ENCODE results near the gene LIM2. TPM values are rescaled to one million over a fixed set of nuclear protein-coding genes. Genes with fewer than 3 reads are reported as not detected.
A peak's percentile ranks its signal among the peaks of the same experiment; 100 is the strongest.

Gene LIM2
- total and polyA plus RNA-seq, 2 experiments from 2014 or later: not detected

- Histone ChIP-seq H3K4me3 (no peak overlapping the region), H3K79me2 (replicated peaks; ENCODE audit: insufficient read depth) (no peaks in the 10 kb centered on the region), H2AFZ (no peak overlapping the region), H3F3A (replicated peaks; ENCODE audit: low read depth) (no peaks in the 10 kb centered on the region), H4K20me1 (replicated peaks; ENCODE audit: insufficient read depth) (no peaks in the 10 kb centered on the region; the same call in 1 of the 2 replicates), H3K4me1 (ENCODE audit: insufficient read depth) (peaks cover 14% of the 10 kb centered on the region), H3K9me2 (ENCODE audit: insufficient read depth) (no peaks in the 10 kb centered on the region), H3K4me2 (no peak overlapping the region), H3K27ac (ENCODE audit: low read depth) (no peak overlapping the region), H3K36me3 (ENCODE audit: insufficient read depth) (no peaks in the 10 kb centered on the region), H3K27me3 (ENCODE audit: insufficient read depth) (peaks cover 2% of the 10 kb centered on the region; the same call in 1 of the 2 replicates)
- ATAC-seq: peak; percentile 61
- H3K27ac Mint-ChIP-seq: no peak overlapping the region
- peaks cover 3% of the 10 kb centered on the region for H3K27me3 Mint-ChIP-seq (ENCODE audit: insufficient read depth, low read depth, poor library complexity)
- TF ChIP-seq, protein P1, sequence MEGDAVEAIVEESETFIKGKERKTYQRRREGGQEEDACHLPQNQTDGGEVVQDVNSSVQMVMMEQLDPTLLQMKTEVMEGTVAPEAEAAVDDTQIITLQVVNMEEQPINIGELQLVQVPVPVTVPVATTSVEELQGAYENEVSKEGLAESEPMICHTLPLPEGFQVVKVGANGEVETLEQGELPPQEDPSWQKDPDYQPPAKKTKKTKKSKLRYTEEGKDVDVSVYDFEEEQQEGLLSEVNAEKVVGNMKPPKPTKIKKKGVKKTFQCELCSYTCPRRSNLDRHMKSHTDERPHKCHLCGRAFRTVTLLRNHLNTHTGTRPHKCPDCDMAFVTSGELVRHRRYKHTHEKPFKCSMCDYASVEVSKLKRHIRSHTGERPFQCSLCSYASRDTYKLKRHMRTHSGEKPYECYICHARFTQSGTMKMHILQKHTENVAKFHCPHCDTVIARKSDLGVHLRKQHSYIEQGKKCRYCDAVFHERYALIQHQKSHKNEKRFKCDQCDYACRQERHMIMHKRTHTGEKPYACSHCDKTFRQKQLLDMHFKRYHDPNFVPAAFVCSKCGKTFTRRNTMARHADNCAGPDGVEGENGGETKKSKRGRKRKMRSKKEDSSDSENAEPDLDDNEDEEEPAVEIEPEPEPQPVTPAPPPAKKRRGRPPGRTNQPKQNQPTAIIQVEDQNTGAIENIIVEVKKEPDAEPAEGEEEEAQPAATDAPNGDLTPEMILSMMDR (conservative IDR thresholded peaks at IDR 0.05; ENCODE audit: low read depth in 2 of 2): peak; percentile 42 to 59
- TF ChIP-seq ZNF114 (CRISPR knock-in tag; IDR thresholded peaks at IDR 0.05) (no peak), POLR2AphosphoS5 (IDR thresholded peaks at IDR 0.05; ENCODE audit: low read depth) (no peak), EZH2phosphoT487 (IDR thresholded peaks at IDR 0.05; ENCODE audit: unreplicated experiment) (no peak), STAT1 (IDR thresholded peaks at IDR 0.05; ENCODE audit: unreplicated experiment) (no peak), ZNF462 (CRISPR knock-in tag; IDR thresholded peaks at IDR 0.05) (no peak)
- TF ChIP-seq, protein P2, sequence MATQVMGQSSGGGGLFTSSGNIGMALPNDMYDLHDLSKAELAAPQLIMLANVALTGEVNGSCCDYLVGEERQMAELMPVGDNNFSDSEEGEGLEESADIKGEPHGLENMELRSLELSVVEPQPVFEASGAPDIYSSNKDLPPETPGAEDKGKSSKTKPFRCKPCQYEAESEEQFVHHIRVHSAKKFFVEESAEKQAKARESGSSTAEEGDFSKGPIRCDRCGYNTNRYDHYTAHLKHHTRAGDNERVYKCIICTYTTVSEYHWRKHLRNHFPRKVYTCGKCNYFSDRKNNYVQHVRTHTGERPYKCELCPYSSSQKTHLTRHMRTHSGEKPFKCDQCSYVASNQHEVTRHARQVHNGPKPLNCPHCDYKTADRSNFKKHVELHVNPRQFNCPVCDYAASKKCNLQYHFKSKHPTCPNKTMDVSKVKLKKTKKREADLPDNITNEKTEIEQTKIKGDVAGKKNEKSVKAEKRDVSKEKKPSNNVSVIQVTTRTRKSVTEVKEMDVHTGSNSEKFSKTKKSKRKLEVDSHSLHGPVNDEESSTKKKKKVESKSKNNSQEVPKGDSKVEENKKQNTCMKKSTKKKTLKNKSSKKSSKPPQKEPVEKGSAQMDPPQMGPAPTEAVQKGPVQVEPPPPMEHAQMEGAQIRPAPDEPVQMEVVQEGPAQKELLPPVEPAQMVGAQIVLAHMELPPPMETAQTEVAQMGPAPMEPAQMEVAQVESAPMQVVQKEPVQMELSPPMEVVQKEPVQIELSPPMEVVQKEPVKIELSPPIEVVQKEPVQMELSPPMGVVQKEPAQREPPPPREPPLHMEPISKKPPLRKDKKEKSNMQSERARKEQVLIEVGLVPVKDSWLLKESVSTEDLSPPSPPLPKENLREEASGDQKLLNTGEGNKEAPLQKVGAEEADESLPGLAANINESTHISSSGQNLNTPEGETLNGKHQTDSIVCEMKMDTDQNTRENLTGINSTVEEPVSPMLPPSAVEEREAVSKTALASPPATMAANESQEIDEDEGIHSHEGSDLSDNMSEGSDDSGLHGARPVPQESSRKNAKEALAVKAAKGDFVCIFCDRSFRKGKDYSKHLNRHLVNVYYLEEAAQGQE (IDR thresholded peaks at IDR 0.05; ENCODE audit: unreplicated experiment): no peak
- H3K4me3 Mint-ChIP-seq: no peak overlapping the region
- peaks cover 6% of the 10 kb centered on the region for H3K36me3 Mint-ChIP-seq (ENCODE audit: low read depth)
- DNase-seq (ENCODE audit: low spot score): no peak
- H3K4me1 Mint-ChIP-seq: peaks cover 13% of the 10 kb centered on the region
- no peaks in the 10 kb centered on the region for H3K9me3 Mint-ChIP-seq
These were observed 41.0 kb downstream of the LIM2 start for GRCh38 chr19:51346742-51347141.
